Fibroblast of skin of abdomen (primary cell): ENCODE measurements around the gene KISS1.

Experiments used
- DNase-seq: peaks from one replicate; pipeline ENCODE4 v3.0.0-alpha.2; 2013

The KISS1 gene

GRCh38 chr1:204191456-204191855 lies 4.8 kb downstream of the KISS1 start:
- DNase-seq, result no peak

GRCh38 chr1:204190212-204191211 lies 5.8 kb downstream of the KISS1 start:
- peak; percentile 72 for DNase-seq

- no peak for DNase-seq
Observed at GRCh38 chr1:204188959-204189639, 7.2 kb downstream of the KISS1 start.

- no peak for DNase-seq
Observed at GRCh38 chr1:204186597-204186996, 9.7 kb downstream of the KISS1 start.

GRCh38 chr1:204181116-204181515 lies 15.2 kb downstream of the KISS1 start:
- no peak for DNase-seq

- no peak for DNase-seq
Observed at GRCh38 chr1:204180133-204180532, 16.2 kb downstream of the KISS1 start.

GRCh38 chr1:204178487-204179281 lies 17.6 kb downstream of the KISS1 start:
- DNase-seq, result no peak

GRCh38 chr1:204177133-204177532 lies 19.2 kb downstream of the KISS1 start:
- no peak for DNase-seq

GRCh38 chr1:204176049-204176448 lies 20.2 kb downstream of the KISS1 start:
- no peak for DNase-seq

GRCh38 chr1:204174958-204175357 lies 21.3 kb downstream of the KISS1 start:
- DNase-seq, result no peak

GRCh38 chr1:204172404-204173029 lies 23.8 kb downstream of the KISS1 start:
- no peak for DNase-seq

GRCh38 chr1:204171751-204172178 lies 24.5 kb downstream of the KISS1 start:
- DNase-seq, result peak; percentile 64

- no peak for DNase-seq
Observed at GRCh38 chr1:204170494-204171155, 25.7 kb downstream of the KISS1 start.

GRCh38 chr1:204169858-204170257 lies 26.4 kb downstream of the KISS1 start:
- no peak for DNase-seq

- DNase-seq, result no peak
Observed at GRCh38 chr1:204167730-204168129, 28.6 kb downstream of the KISS1 start.

GRCh38 chr1:204166219-204166618 lies 30.1 kb downstream of the KISS1 start, which contains the start of gene REN:
TSS of gene REN (minus strand) at chr1:204166337. CDS start at chr1:204166293, 44 bp downstream.
- no peak for DNase-seq

GRCh38 chr1:204162494-204163074 lies 33.7 kb downstream of the KISS1 start:
- peak; percentile 68 for DNase-seq

- no peak for DNase-seq
Observed at GRCh38 chr1:204161609-204162493, 34.4 kb downstream of the KISS1 start.

GRCh38 chr1:204157962-204158361 lies 38.3 kb downstream of the KISS1 start:
- no peak for DNase-seq

GRCh38 chr1:204155881-204156280 lies 40.4 kb downstream of the KISS1 start:
- DNase-seq, result no peak
